Left renal pelvis (tissue), 4 donors: ENCODE results near the gene MRPL24. TPM values are rescaled to one million over a fixed set of nuclear protein-coding genes. Genes with fewer than 3 reads are reported as not detected.
A peak's percentile ranks its signal among the peaks of the same experiment; 100 is the strongest.

ENCODE experiments used
- DNase-seq, 4 donors: peaks; one replicate each; pipeline ENCODE4 v3.0.0-alpha.2; 2013; ENCODE audit warnings: low read depth in 4 of 4, low spot score in 3 of 4
- polyA plus RNA-seq, 4 donors: library from polyadenylated mRNA; unstranded; fragments of 120-200 nt; gene quantifications; one replicate each; pipeline ENCODE4 v1.2.1, GENCODE V29; 2013; ENCODE audit not compliant: insufficient read length in 4 of 4

The MRPL24 gene
- polyA plus RNA-seq, 4 donors, result 45.8 to 72.7 (median 66.1) TPM

DNA sequence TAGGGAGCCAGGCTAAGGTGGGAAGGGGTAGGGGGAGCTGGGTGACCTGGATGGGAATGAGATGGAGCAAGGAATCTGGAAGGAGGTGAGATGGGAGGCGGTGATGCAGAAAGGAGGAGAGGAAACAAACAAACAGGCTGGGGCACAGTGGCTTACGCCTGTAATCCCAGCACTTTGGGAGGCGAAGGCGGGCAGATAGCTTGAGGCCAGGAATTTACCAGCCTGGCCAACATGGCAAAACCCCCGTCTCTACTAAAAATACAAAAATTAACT, 46.3 kb downstream of the MRPL24 start:
- DNase-seq, result no peak

DNA sequence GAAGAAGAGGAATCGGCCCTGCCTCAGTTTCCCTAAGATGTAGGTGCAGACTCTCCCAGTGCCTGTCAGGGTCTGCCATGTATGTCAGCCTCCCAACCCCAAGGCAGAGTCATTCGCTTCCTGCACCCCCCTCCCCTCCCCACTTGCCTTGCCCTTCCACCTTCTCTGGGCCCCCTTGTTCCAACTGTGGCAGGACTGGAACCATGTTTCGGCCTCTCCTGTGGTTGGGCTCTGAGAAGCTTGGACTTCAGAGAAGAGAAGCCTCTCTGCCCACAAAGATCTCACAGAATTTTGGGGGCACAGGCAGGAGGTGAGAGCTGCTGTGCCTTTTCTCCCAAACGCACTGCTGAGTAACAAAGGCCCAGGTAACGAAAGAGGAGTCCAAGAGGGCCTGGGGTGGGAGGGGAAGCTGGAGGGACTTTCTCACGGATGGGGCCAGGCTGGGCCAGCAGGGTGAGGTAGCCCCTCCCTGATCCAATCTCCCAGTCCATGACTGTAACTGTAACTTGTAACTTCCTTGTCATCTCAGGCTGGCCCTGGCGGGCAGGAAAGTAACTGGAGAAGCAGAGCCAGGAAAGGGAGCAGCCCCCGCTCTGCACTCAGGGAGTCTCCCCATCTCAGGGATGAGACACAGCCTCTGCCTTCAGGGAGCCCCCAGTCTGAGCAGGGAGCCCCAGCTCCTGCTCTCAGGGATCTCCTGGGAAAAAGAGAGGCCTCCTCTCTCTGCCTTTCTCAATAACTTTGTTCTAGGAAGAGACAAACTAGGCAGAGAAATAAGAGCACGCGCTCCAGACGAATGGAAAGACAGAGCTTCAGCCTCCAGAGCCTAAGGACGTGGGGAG, 46.8 kb downstream of the MRPL24 start:
- no peak for DNase-seq

DNA sequence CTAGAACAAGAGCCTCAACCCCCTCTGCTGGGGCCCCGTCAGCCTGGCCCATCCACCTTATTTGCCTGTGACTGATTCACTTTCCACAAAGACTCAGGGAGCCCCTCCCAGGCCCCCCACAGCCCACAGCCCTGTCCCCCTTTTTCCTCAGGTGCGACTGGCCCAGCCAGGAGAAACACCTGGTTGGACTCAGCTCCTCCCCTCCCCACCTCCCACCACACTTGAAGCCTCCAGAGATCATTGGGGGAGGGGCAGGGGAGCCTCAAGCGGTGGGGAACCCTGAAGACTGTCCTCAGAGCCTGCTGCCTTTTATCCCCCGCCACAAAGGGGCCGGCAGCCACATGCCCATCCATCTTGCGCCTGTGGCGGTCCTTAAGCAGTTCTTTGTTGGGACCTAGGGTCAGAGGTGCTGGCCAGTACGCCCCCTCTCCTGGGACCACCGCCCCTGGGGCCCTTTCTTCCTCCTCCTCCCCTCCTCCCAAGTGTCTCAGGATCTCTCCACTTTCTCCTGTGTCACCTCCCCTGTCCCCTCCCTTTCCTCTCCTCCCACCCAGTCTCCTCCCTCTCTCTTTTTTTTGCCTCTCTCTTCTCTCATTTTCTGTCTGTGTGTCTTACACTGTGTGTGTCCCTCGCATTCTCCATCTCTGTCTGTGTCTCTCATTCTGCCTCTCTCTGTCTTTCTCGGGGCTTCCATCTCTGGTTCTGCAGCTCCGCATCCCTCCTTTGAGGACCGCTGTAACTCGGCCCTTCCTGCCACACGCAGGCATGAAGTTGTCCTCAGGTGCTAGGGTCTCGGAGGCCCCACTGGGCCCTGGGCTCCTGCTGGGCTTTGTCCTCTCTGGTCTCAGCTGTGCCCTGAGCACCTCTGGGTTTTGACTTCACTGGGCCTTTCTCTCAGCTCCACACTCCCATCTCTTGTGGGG, 47.7 kb downstream of the MRPL24 start:
- peak in 1 of 4 donors; percentile 82 for DNase-seq

DNA sequence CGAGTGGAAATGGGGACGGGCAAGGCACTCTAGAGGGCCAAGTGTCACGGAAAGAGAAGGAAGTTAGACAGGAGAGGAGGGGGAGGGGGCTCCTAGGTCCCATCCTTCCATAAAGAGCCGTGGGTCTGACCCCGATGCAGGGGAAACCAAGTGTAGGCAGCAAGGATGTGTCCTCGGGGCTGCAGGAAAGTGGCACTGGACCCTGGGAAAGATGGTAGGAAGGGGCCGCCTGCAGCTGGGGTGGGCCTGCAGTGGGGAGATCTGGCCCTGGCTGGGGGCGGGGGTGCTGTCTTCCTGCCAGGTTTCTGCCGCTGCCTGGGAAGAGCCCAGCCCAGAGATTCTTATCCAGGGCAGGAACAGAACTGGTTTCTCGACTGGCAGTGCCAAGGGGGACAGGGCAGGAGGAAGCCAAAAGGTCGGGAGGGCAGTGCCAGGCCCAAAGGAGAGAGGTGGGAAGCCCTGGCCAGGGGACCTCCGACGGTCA, 48.4 kb downstream of the MRPL24 start:
- DNase-seq, result no peak

DNA sequence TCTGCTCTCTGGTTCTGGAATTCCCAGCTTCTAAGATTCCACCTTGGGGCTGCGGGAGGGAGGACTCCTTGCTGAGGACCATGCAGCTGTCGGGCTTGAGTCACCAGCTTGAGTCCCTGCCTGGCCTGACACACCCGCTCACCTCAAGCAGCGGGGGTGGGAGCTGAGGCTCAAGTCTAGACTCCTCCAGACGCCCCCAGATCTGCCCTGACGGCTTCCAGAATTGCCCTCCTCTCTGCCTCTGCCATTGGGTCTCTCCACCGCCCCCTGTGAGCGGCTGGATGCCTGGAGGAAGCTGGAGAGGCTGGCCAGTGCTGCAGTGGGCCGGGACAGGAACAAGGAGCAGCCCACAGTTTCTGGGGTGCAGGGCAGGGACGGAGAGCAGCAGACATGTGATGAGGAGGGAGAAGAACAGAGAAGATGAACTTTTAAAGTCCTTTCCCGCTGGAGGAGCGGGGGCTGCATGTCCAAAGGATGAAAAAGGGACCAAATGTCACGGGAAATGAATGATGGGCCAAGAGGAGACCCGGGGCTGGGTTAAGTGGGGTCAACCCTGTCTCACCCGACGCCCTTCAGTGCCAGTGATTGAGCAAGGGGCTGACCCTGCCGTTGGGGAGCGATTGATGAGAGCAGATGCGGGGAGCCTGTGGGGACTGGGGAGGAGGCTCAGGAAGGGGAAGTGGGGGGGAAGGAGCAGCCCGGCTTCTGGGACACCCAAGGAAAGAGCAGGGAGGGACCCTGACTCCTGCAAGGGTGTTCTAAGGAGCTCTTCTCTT, 49.0 kb downstream of the MRPL24 start:
- DNase-seq, result no peak

DNA sequence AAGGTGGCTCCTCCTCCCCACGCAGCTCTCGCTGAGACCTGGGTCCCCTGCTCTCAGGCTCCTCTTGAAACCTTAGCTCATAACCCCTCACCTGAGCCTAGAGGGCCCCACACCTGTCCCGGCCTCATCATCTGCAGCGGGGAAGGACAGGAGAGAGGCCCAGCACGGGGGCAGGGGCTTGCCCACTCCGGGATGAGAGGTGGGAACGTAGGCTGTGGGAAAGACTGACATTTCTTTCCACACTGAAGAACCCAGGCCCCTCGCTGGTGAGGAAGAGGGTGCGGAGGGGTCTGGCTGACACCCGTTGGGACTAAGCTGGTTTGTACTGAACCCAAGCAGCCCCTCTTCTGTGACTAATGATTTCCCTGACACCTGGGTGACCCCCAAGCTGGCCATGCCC, 49.7 kb downstream of the MRPL24 start:
- DNase-seq, result no peak

DNA sequence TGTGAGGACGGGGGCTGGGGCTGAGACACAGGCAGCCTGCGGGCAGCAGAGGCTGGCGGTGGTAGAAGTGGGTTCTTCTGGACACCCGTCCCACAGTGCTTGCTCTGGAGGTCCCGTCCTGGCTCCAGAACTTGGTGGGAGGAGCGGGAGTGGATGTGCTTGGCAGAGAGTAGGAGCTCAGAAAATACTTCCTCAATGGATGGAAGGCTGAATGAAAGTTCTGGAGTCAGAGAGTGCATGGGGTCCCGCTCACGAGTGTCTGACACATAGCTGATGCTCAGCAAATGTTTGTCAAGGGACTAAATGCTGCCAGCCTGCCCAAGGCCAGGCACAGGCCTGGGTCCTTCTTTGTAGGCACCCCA, 50.2 kb downstream of the MRPL24 start:
- DNase-seq, result no peak

DNA sequence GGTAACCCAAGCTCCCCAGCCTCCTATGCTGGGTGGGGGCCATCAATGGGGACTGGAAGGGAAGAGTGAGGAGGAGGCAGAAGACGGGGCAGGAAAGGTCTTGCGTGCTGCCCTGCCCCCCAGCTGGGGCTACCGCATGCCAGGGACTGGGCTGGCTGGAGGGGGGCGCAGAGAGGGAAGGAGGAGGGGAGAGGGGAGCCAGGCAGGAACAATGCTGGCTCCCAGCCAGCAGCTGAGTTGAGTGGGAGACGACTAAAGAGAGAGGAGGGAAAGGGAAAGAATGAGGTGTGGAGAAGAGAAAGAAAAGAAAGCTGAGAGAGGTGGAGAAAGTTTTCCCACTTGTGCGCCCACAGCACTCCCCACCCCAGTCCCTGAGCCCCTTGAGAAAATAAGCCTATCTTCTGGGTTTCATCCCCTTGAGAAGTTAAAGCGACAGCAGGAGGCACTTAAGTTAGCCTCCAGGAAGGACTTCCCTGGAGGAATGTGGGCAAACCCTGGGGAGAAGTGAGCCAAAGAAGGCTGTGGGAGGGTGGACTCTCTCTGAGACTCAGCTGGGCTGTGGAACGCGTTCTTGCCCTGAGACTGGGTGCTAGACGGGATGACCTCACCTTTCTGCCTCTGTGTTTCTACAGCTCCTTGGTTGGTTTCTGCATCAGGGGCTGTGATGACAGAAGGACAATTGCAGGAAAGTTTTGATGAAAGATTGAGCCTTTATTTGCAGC, 50.8 kb downstream of the MRPL24 start:
- DNase-seq, result no peak

DNA sequence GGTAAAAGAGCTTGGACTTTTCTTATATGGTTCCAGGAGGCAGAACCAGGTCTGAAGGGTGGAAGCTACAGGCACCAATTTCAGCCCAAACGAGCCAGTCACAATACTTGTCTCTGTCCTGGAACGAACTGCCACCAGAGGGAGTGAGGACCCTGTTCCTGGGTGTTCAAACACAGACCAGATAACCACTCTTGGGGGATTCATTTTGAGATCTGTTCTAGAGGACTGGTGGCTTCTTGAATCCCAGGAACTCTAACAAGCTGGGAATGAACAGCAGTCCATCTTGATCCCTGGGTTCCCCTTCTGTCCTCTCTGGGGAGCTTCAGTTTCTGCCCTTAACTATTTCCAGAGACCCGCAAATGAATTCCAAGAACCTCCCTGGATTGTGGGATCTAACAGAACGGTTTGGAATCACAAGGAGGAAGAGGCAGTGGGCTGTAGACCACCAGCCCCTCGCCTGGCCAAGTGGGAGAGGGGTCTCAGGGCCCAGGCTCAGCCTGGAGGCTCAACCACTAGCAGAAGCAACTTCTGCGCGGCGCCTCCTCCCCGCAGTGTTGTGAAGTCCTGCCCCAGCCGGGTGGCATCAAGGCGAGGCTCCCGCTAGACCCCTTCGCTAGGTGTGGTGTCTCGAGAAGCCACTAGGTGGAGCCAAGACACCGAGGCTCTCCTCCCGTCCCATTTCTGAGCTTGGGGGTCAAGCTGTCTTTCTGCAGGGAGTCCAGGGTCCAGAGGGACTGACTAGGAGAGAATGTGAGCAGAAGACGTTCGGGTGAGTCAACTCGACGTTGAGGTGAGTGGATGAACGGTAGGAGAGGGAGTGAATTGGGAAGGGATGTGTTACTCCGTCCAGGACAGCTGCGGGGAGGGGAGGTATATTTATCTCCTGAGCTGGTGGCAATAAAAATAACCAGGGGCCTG, 51.6 kb downstream of the MRPL24 start:
- DNase-seq, result peak in 2 of 4 donors; percentile 80 to 82

Other genes starting within 250 kb of the MRPL24 start
- gene MEF2D, start 240.3 kb downstream of the MRPL24 start, polyA plus RNA-seq, result 10 to 100 TPM; 21.1 to 30.2 (median 24.2) TPM
- 10 to 100 TPM; 11.6 to 15.7 (median 13.6) TPM for gene IQGAP3, start 168.5 kb downstream of the MRPL24 start, polyA plus RNA-seq
- 1 to 10 TPM in 2 of 4 donors, under 1 TPM in 2; 0.79 to 2.0 (median 1.1) TPM for gene TTC24, start 161.4 kb downstream of the MRPL24 start, polyA plus RNA-seq
- 10 to 100 TPM; 53.7 to 75.2 (median 74.5) TPM for gene NAXE, start 149.3 kb downstream of the MRPL24 start, polyA plus RNA-seq
- gene GPATCH4, start 139.6 kb downstream of the MRPL24 start, polyA plus RNA-seq, result 10 to 100 TPM; 20.5 to 35.1 (median 32.8) TPM
- under 1 TPM; 0.16 to 0.63 (median 0.28) TPM for gene HAPLN2, start 121.7 kb downstream of the MRPL24 start, polyA plus RNA-seq
- gene BCAN, start 99.0 kb downstream of the MRPL24 start, polyA plus RNA-seq, result under 1 TPM; 0.21 to 0.82 (median 0.36) TPM
- 100 to 1,000 TPM in 3 of 4 donors, 10 to 100 TPM in 1; 55.8 to 159 (median 147) TPM for gene NES, start 63.7 kb downstream of the MRPL24 start, polyA plus RNA-seq
- 100 to 1,000 TPM in 2 of 4 donors, 10 to 100 TPM in 2; 96.4 to 313 (median 105) TPM for gene CRABP2, start 35.5 kb downstream of the MRPL24 start, polyA plus RNA-seq
- 10 to 100 TPM; 29.3 to 49.2 (median 31.7) TPM for gene METTL25B, start 12.6 kb downstream of the MRPL24 start, polyA plus RNA-seq
- 10 to 100 TPM; 39.0 to 46.1 (median 43.7) TPM for gene ISG20L2, start 12.3 kb downstream of the MRPL24 start, polyA plus RNA-seq
- gene HDGF, start 10.6 kb upstream of the MRPL24 start, polyA plus RNA-seq, result 100 to 1,000 TPM; 174 to 284 (median 268) TPM
- 100 to 1,000 TPM in 3 of 4 donors, 10 to 100 TPM in 1; 94.8 to 133 (median 117) TPM for gene PRCC, start 26.4 kb upstream of the MRPL24 start, polyA plus RNA-seq
- 1 to 10 TPM in 2 of 4 donors, under 1 TPM in 2; 0.60 to 2.3 (median 0.95) TPM for gene SH2D2A, start 75.8 kb upstream of the MRPL24 start, polyA plus RNA-seq
- 1 to 10 TPM; 1.0 to 3.9 (median 1.3) TPM for gene INSRR, start 118.0 kb upstream of the MRPL24 start, polyA plus RNA-seq
- gene NTRK1, start 119.8 kb upstream of the MRPL24 start, polyA plus RNA-seq, result 1 to 10 TPM; 1.2 to 3.1 (median 2.0) TPM
- 10 to 100 TPM; 18.1 to 64.2 (median 21.6) TPM for gene PEAR1, start 152.6 kb upstream of the MRPL24 start, polyA plus RNA-seq
- 1 to 10 TPM in 1 of 4 donors, under 1 TPM in 3; 0.32 to 1.4 (median 0.71) TPM for gene LRRC71, start 179.5 kb upstream of the MRPL24 start, polyA plus RNA-seq